Keratinocyte (primary cell): ENCODE results near the gene OR2V2.

Source experiments
- CTCF ChIP-seq, 3 experiments: IDR thresholded peaks in 1 of 3; conservative IDR thresholded peaks in 1 of 3; optimal IDR thresholded peaks in 1 of 3; 2 replicates in 2 of 3; 3 replicates in 1 of 3; pipeline versions ENCODE3 to v1.5.1; 2011; ENCODE audit warnings: low read length in 3 of 3, mild to moderate bottlenecking in 3 of 3, moderate library complexity in 2 of 3, control low read depth in 1 of 3, inconsistent platforms in 1 of 3; ENCODE audit not compliant: insufficient read depth in 2 of 3; ENCODE audit errors: extremely low read depth in 1 of 3
- EZH2 ChIP-seq: IDR thresholded peaks from one replicate; pipeline ENCODE4 v1.6.1; 2012; ENCODE audit warnings: inconsistent platforms, mild to moderate bottlenecking, low read length, moderate library complexity

- TF ChIP-seq CTCF (optimal IDR thresholded peaks at IDR 0.05 in 1 of 3, IDR thresholded peaks at IDR 0.05 in 1 of 3, conservative IDR thresholded peaks at IDR 0.05 in 1 of 3; ENCODE audit: extremely low read depth in 1 of 3, insufficient read depth in 2 of 3, low read length in 3 of 3) (no peak), EZH2 (no peak)
Measured at GRCh38 chr5:181186022-181186421, 38.6 kb downstream of the OR2V2 start.
